ENCODE results near the gene SMKR1. TPM values are rescaled to one million over a fixed set of nuclear protein-coding genes. Genes with fewer than 3 reads are reported as not detected.

The SMKR1 gene
- total RNA-seq, 2 donors from 2014 or later, result 3.4 TPM; not detected in 1

DNA sequence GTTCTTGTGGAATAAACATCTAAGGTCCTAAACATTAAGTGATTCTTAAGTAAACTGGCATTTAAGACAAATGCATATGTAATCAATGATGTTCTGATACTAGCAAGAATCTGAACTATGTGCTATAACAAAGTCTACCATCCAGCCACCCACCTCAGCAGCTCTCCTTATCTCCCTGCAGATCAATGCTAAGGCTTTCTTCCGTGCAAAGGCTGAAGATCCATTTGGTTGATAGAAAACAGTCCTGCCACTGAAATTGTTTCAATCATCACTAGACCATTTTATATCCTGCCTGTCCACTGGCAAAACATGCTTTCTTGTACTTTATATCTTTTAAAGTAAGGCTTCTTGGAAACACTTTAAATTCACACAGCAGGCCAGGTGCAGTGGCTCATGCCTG lies 6.3 kb upstream of the SMKR1 start:
- intact Hi-C loops (cut with DNase I), result no loop called here
- Histone ChIP-seq H3K27me3 (no peaks in the 10 kb centered on the region), H3K4me3 (no peak overlapping the region), H3K4me1 (no peaks in the 10 kb centered on the region), H3K36me3 (replicated peaks in 1 of 2; ENCODE audit: insufficient read depth in 1 of 2, low read depth in 2 of 2) (no peaks in the 10 kb centered on the region), H3K27ac (no peak overlapping the region), H3K9me3 (no peaks in the 10 kb centered on the region)
- DNase-seq (no peak), ATAC-seq (no peak)
- TF ChIP-seq, protein P1, sequence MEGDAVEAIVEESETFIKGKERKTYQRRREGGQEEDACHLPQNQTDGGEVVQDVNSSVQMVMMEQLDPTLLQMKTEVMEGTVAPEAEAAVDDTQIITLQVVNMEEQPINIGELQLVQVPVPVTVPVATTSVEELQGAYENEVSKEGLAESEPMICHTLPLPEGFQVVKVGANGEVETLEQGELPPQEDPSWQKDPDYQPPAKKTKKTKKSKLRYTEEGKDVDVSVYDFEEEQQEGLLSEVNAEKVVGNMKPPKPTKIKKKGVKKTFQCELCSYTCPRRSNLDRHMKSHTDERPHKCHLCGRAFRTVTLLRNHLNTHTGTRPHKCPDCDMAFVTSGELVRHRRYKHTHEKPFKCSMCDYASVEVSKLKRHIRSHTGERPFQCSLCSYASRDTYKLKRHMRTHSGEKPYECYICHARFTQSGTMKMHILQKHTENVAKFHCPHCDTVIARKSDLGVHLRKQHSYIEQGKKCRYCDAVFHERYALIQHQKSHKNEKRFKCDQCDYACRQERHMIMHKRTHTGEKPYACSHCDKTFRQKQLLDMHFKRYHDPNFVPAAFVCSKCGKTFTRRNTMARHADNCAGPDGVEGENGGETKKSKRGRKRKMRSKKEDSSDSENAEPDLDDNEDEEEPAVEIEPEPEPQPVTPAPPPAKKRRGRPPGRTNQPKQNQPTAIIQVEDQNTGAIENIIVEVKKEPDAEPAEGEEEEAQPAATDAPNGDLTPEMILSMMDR (IDR thresholded peaks at IDR 0.05), result no peak
- no peak for TF ChIP-seq POLR2A (IDR thresholded peaks at IDR 0.05)
- 38 to 68% methylated on average over 1 of the region's 1 CpG for WGBS, 2 donors

DNA sequence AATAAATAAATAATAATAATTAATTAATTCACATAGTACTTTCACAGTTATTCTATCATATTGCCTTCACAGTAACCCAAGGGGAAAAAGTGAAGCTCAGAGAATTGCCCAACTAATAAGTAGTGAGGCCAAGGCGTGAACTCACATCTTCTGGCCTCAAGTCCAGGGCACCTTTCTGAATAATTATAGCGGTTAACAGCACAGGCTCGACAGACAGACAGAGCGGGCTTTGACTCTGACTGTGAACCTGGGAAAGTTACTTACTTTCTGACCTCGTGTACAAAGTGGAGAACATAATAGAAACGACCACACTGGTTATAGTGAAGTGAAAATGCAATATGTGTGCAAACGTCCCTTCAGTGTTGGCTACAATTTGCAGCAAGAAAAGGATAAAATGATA lies 5.7 kb upstream of the SMKR1 start:
- no peaks in the 10 kb centered on the region for H3K9me3 ChIP-seq
- intact Hi-C loops (cut with DNase I), result no loop called here
- TF ChIP-seq, protein P1 (IDR thresholded peaks at IDR 0.05), result no peak
- TF ChIP-seq POLR2A (IDR thresholded peaks at IDR 0.05), result no peak
- H3K27me3 ChIP-seq, result no peaks in the 10 kb centered on the region
- H3K4me3 ChIP-seq, result no peak overlapping the region
- ATAC-seq, result no peak
- peaks cover under 1% of the 10 kb centered on the region for H3K4me1 ChIP-seq
- WGBS, 2 donors, result 65 to 67% methylated on average over 7 of the region's 7 CpGs
- H3K36me3 ChIP-seq (replicated peaks in 1 of 2; ENCODE audit: insufficient read depth in 1 of 2, low read depth in 2 of 2), result no peaks in the 10 kb centered on the region
- no peak overlapping the region for H3K27ac ChIP-seq
- no peak for DNase-seq

DNA sequence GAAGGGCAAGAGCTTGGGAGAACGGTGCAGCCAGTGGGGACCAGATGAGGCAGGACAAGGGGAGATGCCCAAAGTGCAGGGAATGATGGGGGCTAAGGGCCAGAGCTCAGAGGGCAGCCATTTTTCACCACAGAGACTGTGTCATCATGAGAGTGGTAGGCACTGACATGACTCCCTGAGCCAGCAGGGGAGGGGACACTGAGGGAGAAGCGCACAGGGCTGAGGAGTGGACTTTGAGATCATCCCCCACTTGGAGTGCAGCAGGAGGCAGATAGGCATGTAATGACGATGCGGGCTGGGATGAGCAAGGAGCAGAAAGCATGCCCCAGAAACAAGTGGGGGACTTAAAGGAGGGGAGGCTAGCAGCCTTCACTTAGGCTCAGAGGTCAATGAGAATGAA lies 5.2 kb upstream of the SMKR1 start:
- H3K36me3 ChIP-seq (replicated peaks in 1 of 2; ENCODE audit: insufficient read depth in 1 of 2, low read depth in 2 of 2), result no peaks in the 10 kb centered on the region
- no peak for TF ChIP-seq POLR2A (IDR thresholded peaks at IDR 0.05)
- TF ChIP-seq, protein P1 (IDR thresholded peaks at IDR 0.05), result no peak
- no peak for DNase-seq
- H3K27me3 ChIP-seq, result no peaks in the 10 kb centered on the region
- H3K27ac ChIP-seq, result no peak overlapping the region
- 71 to 82% methylated on average over 4 of the region's 4 CpGs for WGBS, 2 donors
- no peaks in the 10 kb centered on the region for H3K9me3 ChIP-seq
- peaks cover 4% of the 10 kb centered on the region for H3K4me1 ChIP-seq
- intact Hi-C loops (cut with DNase I), result no loop called here
- ATAC-seq, result no peak
- H3K4me3 ChIP-seq, result no peak overlapping the region

DNA sequence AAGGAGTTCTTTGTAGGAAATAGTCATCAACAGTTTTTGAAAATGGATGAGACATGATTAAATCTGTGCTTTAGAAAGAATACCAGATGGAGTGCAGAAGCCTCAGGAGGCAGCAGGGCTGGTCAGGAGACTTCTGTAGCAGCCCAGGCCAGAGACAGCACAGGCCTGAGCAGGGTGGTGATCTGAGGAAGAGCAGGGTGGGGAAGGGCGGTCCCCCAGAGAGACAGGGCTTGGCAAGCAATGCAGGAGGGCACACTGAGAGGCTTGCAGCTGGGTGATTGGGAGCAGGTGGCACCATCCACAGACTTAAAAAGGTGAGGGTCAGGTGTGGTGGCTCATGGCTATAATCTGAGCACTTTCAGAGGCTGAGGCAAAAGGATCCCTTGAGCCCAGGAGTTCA lies 4.3 kb upstream of the SMKR1 start:
- ATAC-seq, result no peak
- intact Hi-C loops (cut with DNase I), result no loop called here
- Histone ChIP-seq H3K36me3 (replicated peaks in 1 of 2; ENCODE audit: insufficient read depth in 1 of 2, low read depth in 2 of 2) (no peaks in the 10 kb centered on the region), H3K4me3 (no peak overlapping the region), H3K27ac (no peak overlapping the region), H3K4me1 (peaks cover 10% of the 10 kb centered on the region), H3K9me3 (no peaks in the 10 kb centered on the region), H3K27me3 (no peaks in the 10 kb centered on the region)
- TF ChIP-seq POLR2A (IDR thresholded peaks at IDR 0.05), result no peak
- TF ChIP-seq, protein P1 (IDR thresholded peaks at IDR 0.05), result no peak
- WGBS, 2 donors, result 100% methylated on average over 1 of the region's 1 CpG
- no peak for DNase-seq

DNA sequence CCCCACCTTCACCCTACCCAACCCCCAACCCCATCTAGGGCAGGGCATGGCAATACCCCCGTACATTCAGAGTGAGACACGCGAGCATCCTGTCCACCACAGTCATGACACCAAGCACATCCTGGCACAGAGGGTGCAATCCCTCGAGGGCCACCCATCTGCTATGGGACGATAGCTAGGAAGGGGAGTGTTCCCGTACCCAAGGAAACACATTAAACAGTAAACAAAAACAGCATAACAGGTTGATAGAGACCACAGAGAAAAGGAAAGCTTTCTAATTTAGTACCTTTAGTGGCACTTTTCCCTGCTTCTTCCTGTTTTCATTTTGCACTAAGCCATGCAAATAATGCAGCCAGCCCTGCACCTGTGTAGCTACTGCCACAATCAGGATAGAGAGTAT lies 2.3 kb upstream of the SMKR1 start:
- TF ChIP-seq POLR2A (IDR thresholded peaks at IDR 0.05), result no peak
- TF ChIP-seq, protein P1 (IDR thresholded peaks at IDR 0.05), result no peak
- intact Hi-C loops (cut with DNase I), result no loop called here
- WGBS, 2 donors, result 85% methylated on average over 6 of the region's 6 CpGs
- Histone ChIP-seq H3K27me3 (no peaks in the 10 kb centered on the region), H3K4me3 (no peak overlapping the region), H3K4me1 (peaks cover 12% of the 10 kb centered on the region), H3K9me3 (no peaks in the 10 kb centered on the region), H3K27ac (no peak overlapping the region), H3K36me3 (replicated peaks in 1 of 2; ENCODE audit: insufficient read depth in 1 of 2, low read depth in 2 of 2) (no peaks in the 10 kb centered on the region)
- DNase-seq (no peak), ATAC-seq (no peak)

Data from body of pancreas (tissue), 4 donors.